ENCODE results near the gene CRYGN.

Gene CRYGN

GRCh38 chr7:151410405-151411390, 29.2 kb downstream of the CRYGN start:
- TF ChIP-seq CTCF (conservative IDR thresholded peaks at IDR 0.05; ENCODE audit: low read depth, low read length) = no peak
- Histone ChIP-seq H3K36me3 (ENCODE audit: insufficient read depth) (no peaks in the 10 kb centered on the region), H3K9ac (no peak overlapping the region), H3K4me3 (IDR thresholded peaks at IDR 0.05; ENCODE audit: insufficient read depth, low read depth, low read length) (no peak overlapping the region), H2AFZ (ENCODE audit: low read depth) (no peak overlapping the region), H4K20me1 (ENCODE audit: insufficient read depth) (no peaks in the 10 kb centered on the region), H3K4me2 (no peak overlapping the region), H3K79me2 (ENCODE audit: insufficient read depth, low read depth) (no peaks in the 10 kb centered on the region), H3K4me1 (ENCODE audit: low read depth, poor library complexity, severe bottlenecking) (no peaks in the 10 kb centered on the region), H3K27me3 (ENCODE audit: insufficient read depth, low read depth) (no peaks in the 10 kb centered on the region), H3K27ac (no peak overlapping the region)

- Histone ChIP-seq H3K27ac (no peak within 1 kb of the TSS), H3K9ac (no peak within 1 kb of the TSS), H4K20me1 (ENCODE audit: insufficient read depth) (no peaks in the 10 kb centered on the region), H3K4me2 (no peak within 1 kb of the TSS), H3K4me3 (IDR thresholded peaks at IDR 0.05; ENCODE audit: insufficient read depth, low read depth, low read length) (no peak within 1 kb of the TSS), H3K27me3 (ENCODE audit: insufficient read depth, low read depth) (no peaks in the 10 kb centered on the region), H3K36me3 (ENCODE audit: insufficient read depth) (no peaks in the 10 kb centered on the region), H2AFZ (ENCODE audit: low read depth) (no peak within 1 kb of the TSS), H3K4me1 (ENCODE audit: low read depth, poor library complexity, severe bottlenecking) (no peaks in the 10 kb centered on the region), H3K79me2 (ENCODE audit: insufficient read depth, low read depth) (no peaks in the 10 kb centered on the region)
- TF ChIP-seq CTCF (conservative IDR thresholded peaks at IDR 0.05; ENCODE audit: low read depth, low read length) = no peak
These were observed 30.1 kb downstream of the CRYGN start, which contains the start of gene WDR86 for GRCh38 chr7:151409667-151410404. TSS of gene WDR86 (minus strand) at chr7:151410038. CDS start at chr7:151409589, 449 bp downstream.

GRCh38 chr7:151408839-151409666, 30.9 kb downstream of the CRYGN start:
- no peak overlapping the region for H2AFZ ChIP-seq (ENCODE audit: low read depth)
- H3K4me3 ChIP-seq (IDR thresholded peaks at IDR 0.05; ENCODE audit: insufficient read depth, low read depth, low read length) = no peak overlapping the region
- no peak overlapping the region for H3K4me2 ChIP-seq
- H3K4me1 ChIP-seq (ENCODE audit: low read depth, poor library complexity, severe bottlenecking) = no peaks in the 10 kb centered on the region
- H4K20me1 ChIP-seq (ENCODE audit: insufficient read depth) = no peaks in the 10 kb centered on the region
- H3K79me2 ChIP-seq (ENCODE audit: insufficient read depth, low read depth) = no peaks in the 10 kb centered on the region
- no peaks in the 10 kb centered on the region for H3K27me3 ChIP-seq (ENCODE audit: insufficient read depth, low read depth)
- TF ChIP-seq CTCF (conservative IDR thresholded peaks at IDR 0.05; ENCODE audit: low read depth, low read length) = no peak
- no peak overlapping the region for H3K9ac ChIP-seq
- H3K36me3 ChIP-seq (ENCODE audit: insufficient read depth) = no peaks in the 10 kb centered on the region
- H3K27ac ChIP-seq = no peak overlapping the region

- no peaks in the 10 kb centered on the region for H3K27me3 ChIP-seq (ENCODE audit: insufficient read depth, low read depth)
- no peak overlapping the region for H3K4me3 ChIP-seq (IDR thresholded peaks at IDR 0.05; ENCODE audit: insufficient read depth, low read depth, low read length)
- H3K36me3 ChIP-seq (ENCODE audit: insufficient read depth) = no peaks in the 10 kb centered on the region
- no peaks in the 10 kb centered on the region for H3K79me2 ChIP-seq (ENCODE audit: insufficient read depth, low read depth)
- H3K27ac ChIP-seq = no peak overlapping the region
- H4K20me1 ChIP-seq (ENCODE audit: insufficient read depth) = no peaks in the 10 kb centered on the region
- no peaks in the 10 kb centered on the region for H3K4me1 ChIP-seq (ENCODE audit: low read depth, poor library complexity, severe bottlenecking)
- H3K4me2 ChIP-seq = no peak overlapping the region
- no peak overlapping the region for H2AFZ ChIP-seq (ENCODE audit: low read depth)
- no peak overlapping the region for H3K9ac ChIP-seq
- no peak for TF ChIP-seq CTCF (conservative IDR thresholded peaks at IDR 0.05; ENCODE audit: low read depth, low read length)
These were observed 31.5 kb downstream of the CRYGN start for GRCh38 chr7:151408498-151408838.

Measured in KMS-11 (cell line).